CD4-positive, alpha-beta T cell treated with Interleukin-17A for 1 hour (primary cell): ENCODE measurements around the gene SLC15A4.

Experiments
- DNase-seq: peaks from one replicate; pipeline ENCODE4 v3.0.0-alpha.2; 2020

SLC15A4 gene

DNA sequence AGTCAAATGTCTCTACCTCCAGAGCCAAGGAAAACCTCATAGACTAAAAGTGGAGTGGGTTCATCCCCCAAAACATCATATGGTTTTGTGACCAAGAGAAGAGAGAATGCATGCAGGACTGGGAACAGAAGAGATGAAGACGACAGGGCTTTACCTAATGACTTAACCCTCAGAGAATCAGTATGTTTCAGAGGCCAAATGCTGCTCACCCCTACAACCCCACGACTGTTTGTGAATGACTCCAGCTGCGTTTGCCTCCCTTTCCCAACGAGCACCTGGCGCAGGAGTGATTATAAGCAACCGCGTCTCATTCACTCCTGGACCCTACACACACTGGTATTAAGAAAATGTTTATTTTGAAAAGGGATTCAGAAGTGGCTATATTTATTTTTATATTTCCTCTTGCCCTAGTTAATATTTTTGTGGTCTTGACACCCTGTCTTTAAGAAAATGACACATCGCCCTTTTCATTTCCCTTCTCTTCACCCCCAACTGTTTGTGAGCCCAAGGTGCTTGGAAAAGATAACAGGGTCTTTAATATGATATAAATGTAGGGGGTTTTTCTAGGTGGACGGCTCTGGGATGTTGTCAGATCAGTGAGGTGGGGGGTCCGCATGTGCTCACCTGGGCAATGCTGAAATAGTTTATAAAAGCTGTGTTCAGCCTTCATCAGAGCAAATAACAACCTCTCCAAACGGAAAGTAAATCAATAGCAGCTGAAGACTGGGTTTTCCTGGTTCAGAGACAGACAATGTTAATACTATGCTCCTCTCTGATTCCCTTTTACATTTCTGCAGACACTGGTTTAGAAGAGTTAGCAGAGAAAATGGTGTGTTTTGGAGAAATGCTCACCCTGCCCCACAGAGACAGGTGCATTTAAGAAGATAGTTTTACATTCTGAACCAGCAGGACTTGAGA lies 77.7 kb downstream of the SLC15A4 start:
- DNase-seq: peak; percentile 36

DNA sequence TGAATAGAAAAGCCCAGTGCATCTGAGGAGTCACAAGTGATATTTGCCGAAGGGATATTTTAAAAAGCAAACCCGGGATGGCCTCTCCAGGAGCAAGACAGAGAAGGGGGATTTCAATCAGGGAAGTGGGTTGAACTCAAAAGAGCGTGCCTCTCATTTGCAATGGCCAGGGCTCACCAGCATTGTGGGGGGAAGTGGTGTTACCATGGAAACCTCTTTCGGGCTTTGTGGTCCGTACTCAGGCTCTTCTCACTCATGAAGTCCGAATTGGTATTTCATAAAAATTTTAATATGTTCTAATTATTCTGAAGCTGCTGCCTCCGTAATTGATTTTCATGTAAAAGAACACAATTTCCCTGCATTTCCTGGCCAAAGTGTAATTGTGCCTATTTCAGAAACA lies 79.8 kb downstream of the SLC15A4 start:
- peak; percentile 16 for DNase-seq
